ENCODE measurements around the gene DAPK2. TPM values are rescaled to one million over a fixed set of nuclear protein-coding genes. Genes with fewer than 3 reads are reported as not detected.
"Not testable (repeated sequence)": the region's sequence is repeated elsewhere in the genome, so short reads cannot be mapped to it uniquely, and the experiment has no call there.

The DAPK2 gene
- total RNA-seq, 1 donor from 2014 or later: 31.8 TPM

DNA sequence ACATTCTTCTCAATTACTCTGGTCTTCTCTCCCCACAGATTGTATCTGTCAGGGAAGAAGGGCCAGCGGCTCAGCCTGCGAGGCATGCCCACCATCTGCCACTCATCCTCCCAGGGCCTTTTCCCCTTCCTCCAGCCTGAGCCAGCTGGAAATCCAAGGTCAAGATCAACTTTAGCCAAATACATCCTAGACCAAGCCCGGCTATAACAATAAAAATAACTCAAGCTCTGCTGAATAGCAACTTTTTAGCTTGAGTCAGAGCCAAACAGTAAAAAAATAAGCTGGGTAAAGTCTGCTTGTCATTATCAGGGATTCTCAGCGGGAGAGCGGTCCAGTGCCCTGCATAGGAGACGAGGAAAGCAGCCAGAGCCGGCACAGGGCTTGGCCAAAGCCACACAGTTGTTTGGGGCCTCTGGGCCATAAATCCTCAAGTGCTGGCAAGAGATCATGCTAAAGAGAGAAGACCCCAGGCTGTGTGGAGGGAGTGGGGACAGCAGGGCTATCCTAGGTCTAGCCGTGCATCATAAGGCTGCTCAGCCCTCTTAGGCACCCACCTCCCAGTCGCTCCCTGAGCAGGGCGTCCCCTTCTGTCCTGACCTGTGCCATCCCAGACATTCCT, 136.4 kb downstream of the DAPK2 start:
- intact Hi-C loops (cut with DNase I): no loop called here
- DNase-seq (ENCODE audit: low spot score): no peak

GRCh38 chr15:63908991-63909390, 137.3 kb downstream of the DAPK2 start:
- intact Hi-C loops (cut with DNase I): no loop called here
- no peak for DNase-seq (ENCODE audit: low spot score)

GRCh38 chr15:63908281-63908680, 138.0 kb downstream of the DAPK2 start:
- intact Hi-C loops (cut with DNase I): no loop called here
- DNase-seq (ENCODE audit: low spot score): no peak

GRCh38 chr15:63907521-63907920, 138.8 kb downstream of the DAPK2 start:
- intact Hi-C loops (cut with DNase I): no loop called here
- no peak for DNase-seq (ENCODE audit: low spot score)

- DNase-seq (ENCODE audit: low spot score): no peak
- intact Hi-C loops (cut with DNase I): no loop called here
Measured at GRCh38 chr15:63906266-63906584, 140.1 kb downstream of the DAPK2 start.

GRCh38 chr15:63905558-63906265, 140.6 kb downstream of the DAPK2 start:
- no peak for DNase-seq (ENCODE audit: low spot score)
- intact Hi-C loops (cut with DNase I): no loop called here

- intact Hi-C loops (cut with DNase I): no loop called here
- no peak for DNase-seq (ENCODE audit: low spot score)
Measured at GRCh38 chr15:63905131-63905530, 141.2 kb downstream of the DAPK2 start.

- DNase-seq (ENCODE audit: low spot score): no peak
- intact Hi-C loops (cut with DNase I): no loop called here
Measured at GRCh38 chr15:63904042-63904441, 142.2 kb downstream of the DAPK2 start.

- intact Hi-C loops (cut with DNase I): no loop called here
- no peak for DNase-seq (ENCODE audit: low spot score)
Measured at GRCh38 chr15:63902671-63903035, 143.6 kb downstream of the DAPK2 start.

GRCh38 chr15:63901912-63902670, 144.2 kb downstream of the DAPK2 start:
- no peak for DNase-seq (ENCODE audit: low spot score)
- intact Hi-C loops (cut with DNase I): no loop called here

GRCh38 chr15:63900306-63900705, 146.0 kb downstream of the DAPK2 start:
- no peak for DNase-seq (ENCODE audit: low spot score)
- intact Hi-C loops (cut with DNase I): no loop called here

GRCh38 chr15:63899606-63900005, 146.7 kb downstream of the DAPK2 start:
- intact Hi-C loops (cut with DNase I): not testable (repeated sequence)

GRCh38 chr15:63899193-63899592, 147.1 kb downstream of the DAPK2 start:
- peak; percentile 83 for DNase-seq (ENCODE audit: low spot score)
- intact Hi-C loops (cut with DNase I): no loop called here

More at GRCh38 chr15:63899606-63900005, 146.7 kb downstream of the DAPK2 start:
- not testable (repeated sequence) for DNase-seq (ENCODE audit: low spot score)

GRCh38 chr15:63896336-63897115, 149.8 kb downstream of the DAPK2 start:
- intact Hi-C loops (cut with DNase I): no loop called here
- no peak for DNase-seq (ENCODE audit: low spot score)

- intact Hi-C loops (cut with DNase I): no loop called here
- DNase-seq (ENCODE audit: low spot score): no peak
Measured at GRCh38 chr15:63895787-63896218, 150.5 kb downstream of the DAPK2 start.

DNA sequence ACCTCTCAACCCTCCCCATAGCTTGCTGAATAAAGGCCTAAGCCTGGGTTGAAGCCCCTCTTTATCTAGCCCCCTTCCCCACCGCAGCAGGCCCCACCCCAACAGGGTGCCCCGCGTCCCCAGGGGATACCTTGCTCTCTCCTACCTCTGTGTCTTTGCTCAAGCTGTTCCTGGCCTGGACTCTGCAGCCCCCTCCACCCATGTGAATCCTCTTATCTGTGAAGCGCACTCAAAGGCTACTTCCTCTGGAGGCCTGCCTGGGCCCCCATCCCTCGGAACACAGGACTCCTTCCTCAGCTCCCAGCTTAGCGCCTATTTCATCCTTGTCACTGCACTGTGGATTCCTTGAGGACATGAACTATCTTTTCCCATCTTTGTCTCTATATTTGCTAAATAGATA, 151.1 kb downstream of the DAPK2 start:
- DNase-seq (ENCODE audit: low spot score): no peak
- intact Hi-C loops (cut with DNase I): no loop called here

DNA sequence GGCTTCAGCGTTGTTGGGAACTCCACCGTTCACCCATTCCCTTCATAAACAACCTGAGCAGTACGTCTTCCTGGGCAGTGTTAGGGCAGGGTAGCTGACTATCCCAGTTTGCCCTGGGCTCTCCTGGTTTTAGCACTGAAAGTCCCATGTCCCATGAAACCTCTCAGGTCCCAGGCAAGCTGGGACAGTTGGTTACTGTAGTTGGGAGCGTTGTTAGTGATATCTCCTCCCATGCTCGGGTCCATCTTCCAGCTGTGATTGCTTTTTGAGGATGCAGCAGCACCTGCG, 151.7 kb downstream of the DAPK2 start:
- intact Hi-C loops (cut with DNase I): loop anchor here (5.0 kb wide), 2 partner anchors 62 to 173 kb away; partner anchors contain the start of gene HERC1
- DNase-seq (ENCODE audit: low spot score): no peak

DNA sequence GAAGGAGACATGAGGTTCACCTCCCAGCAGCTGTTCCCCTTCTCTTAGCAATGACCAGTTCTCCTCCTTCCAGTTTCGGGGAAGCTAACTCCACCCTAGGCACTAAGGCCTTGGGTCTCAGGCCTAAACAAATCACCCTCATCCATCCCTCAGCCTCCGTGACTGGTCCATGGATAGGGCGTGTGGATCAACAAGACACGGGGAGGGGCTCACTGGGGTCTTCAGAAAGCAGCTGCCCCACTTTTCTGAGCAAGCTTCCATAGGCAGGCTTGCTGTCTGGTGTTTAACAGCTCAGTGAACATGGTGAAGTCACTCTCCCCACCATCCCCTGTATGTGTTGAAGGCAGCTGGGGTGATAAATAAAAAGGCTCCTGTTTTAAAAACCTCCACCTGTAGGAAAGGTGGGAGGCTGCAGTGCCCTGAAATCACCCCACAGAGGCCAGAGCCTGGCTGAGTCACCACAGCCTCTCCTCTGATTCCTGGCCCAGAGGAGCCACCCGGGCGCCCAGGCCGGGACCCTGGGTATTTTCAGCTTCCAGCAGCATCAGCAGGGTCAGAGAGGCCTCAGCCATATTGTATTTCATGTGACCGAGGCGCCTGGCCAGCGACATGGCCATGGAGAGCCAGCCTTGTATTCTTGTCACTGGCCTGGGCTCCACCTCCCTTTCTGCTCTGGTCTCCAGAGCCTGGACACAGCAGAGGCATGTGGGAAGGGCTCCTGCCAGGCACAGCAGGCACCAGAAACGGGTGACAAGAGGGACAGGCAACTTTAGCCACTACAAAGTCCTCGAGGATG, 152.2 kb downstream of the DAPK2 start:
- no peak for DNase-seq (ENCODE audit: low spot score)
- intact Hi-C loops (cut with DNase I): loop anchor here (2.0 to 5.0 kb wide), 3 partner anchors 62 to 173 kb away; partner anchors contain the start of gene HERC1

DNA sequence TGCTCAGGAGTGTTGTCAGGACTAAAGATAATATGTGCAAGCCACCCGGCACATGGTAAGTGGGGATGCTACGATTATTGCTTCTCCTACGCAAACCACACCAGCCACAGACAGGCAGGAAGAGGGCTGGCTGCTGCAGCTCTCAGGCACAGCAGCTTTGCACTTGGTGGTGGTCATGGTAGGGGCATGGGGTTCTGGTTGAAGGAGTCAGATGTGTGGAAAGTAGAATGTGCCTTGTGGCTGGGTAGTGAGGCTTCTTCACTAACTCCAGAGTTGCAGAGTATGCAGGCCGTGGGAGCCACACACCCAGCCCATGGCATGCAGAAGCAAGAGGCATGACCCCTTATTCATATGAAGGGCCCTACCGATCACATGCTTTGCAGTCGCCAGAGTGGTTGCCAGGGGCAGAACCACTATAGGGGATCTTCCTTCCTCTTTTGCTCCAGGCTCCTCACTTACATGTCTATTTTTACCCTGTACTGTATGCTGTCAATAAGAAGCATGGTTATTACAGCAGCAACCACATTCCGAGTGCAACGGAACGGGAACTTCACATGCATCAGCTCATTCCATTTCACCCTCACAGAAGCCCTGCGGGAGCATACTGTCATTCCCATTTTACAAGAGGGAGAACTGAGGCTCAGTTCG, 153.4 kb downstream of the DAPK2 start:
- DNase-seq (ENCODE audit: low spot score): no peak
- intact Hi-C loops (cut with DNase I): loop anchor here (2.0 to 5.0 kb wide), 3 partner anchors 61 to 174 kb away; partner anchors contain the start of gene HERC1

Measured in cardiac septum (tissue), 1 donor.